HepG2 (cell line): ENCODE measurements around the gene MAP3K14. TPM values are rescaled to one million over a fixed set of nuclear protein-coding genes. Genes with fewer than 3 reads are reported as not detected.
A peak's percentile ranks its signal among the peaks of the same experiment; 100 is the strongest.

Experiments
- ATRX ChIP-seq: sonication (generic); formaldehyde crosslinking; IDR thresholded peaks from 2 replicates; pipeline ENCODE4 v1.4.0; 2020; ENCODE audit warnings: missing genetic modification reagents, borderline replicate concordance
- CC2D1A ChIP-seq: sonication (generic); formaldehyde crosslinking; IDR thresholded peaks from 2 replicates; pipeline ENCODE4 v1.8.1; 2023; ENCODE audit warnings: mild to moderate bottlenecking, missing genetic modification reagents
- CENPX ChIP-seq: sonication (generic); formaldehyde crosslinking; IDR thresholded peaks from 2 replicates; pipeline ENCODE4 v1.9.0; 2021; ENCODE audit warnings: mild to moderate bottlenecking, missing genetic modification reagents, moderate library complexity
- DMTF1 ChIP-seq: sonication (generic); formaldehyde crosslinking; IDR thresholded peaks from 2 replicates; pipeline ENCODE4 v1.4.0; 2020; ENCODE audit warnings: mild to moderate bottlenecking, missing genetic modification reagents
- FLYWCH1 ChIP-seq: sonication (generic); formaldehyde crosslinking; IDR thresholded peaks from 2 replicates; pipeline ENCODE4 v1.8.1; 2023; ENCODE audit warnings: mild to moderate bottlenecking, missing genetic modification reagents
- HCFC1 ChIP-seq: fragments of 150-350 bp; IDR thresholded peaks from 2 replicates; pipeline ENCODE4 v1.6.1; 2014; ENCODE audit warnings: low read depth, low read length
- HES4 ChIP-seq: sonication (generic); formaldehyde crosslinking; IDR thresholded peaks from 2 replicates; pipeline ENCODE4 v1.9.0; 2021; ENCODE audit warnings: mild to moderate bottlenecking, missing genetic modification reagents, borderline replicate concordance
- HMG20A ChIP-seq: IDR thresholded peaks from 2 replicates; pipeline ENCODE4 v1.6.1; 2016; ENCODE audit warnings: borderline replicate concordance
- KDM2A ChIP-seq: sonication (generic); formaldehyde crosslinking; IDR thresholded peaks from 2 replicates; pipeline ENCODE4 v1.4.0; 2020; ENCODE audit warnings: low read depth, missing genetic modification reagents, borderline replicate concordance
- MAZ ChIP-seq, 2 experiments: sonication (generic) in 1 of 2; formaldehyde crosslinking in 1 of 2; IDR thresholded peaks; 2 replicates each; pipeline versions ENCODE4 v1.5.0 to v1.6.1; 2012 to 2020; ENCODE audit warnings: low read depth in 2 of 2, mild to moderate bottlenecking in 2 of 2, borderline replicate concordance in 1 of 2, improper control_type of control experiment in 1 of 2, low read length in 1 of 2, missing genetic modification reagents in 1 of 2, moderate library complexity in 1 of 2
- REST ChIP-seq, 2 experiments: IDR thresholded peaks; 2 replicates each; pipeline ENCODE4 v1.6.1; 2011 to 2012; ENCODE audit warnings: low read length in 2 of 2, borderline replicate concordance in 1 of 2, low read depth in 1 of 2, mild to moderate bottlenecking in 1 of 2, moderate library complexity in 1 of 2
- SAP130 ChIP-seq: IDR thresholded peaks from 2 replicates; pipeline ENCODE4 v1.6.1; 2016; ENCODE audit warnings: low read depth
- TCF12 ChIP-seq, 2 experiments: fragments of 450-650 bp in 1 of 2; sonication (generic) in 1 of 2; formaldehyde crosslinking in 1 of 2; IDR thresholded peaks; 2 replicates each; pipeline versions ENCODE4 v1.6.1 to v1.8.0; 2017 to 2022; ENCODE audit warnings: antibody characterized with exemption in 1 of 2, mild to moderate bottlenecking in 1 of 2, missing genetic modification reagents in 1 of 2, moderate library complexity in 1 of 2
- TP53 ChIP-seq: sonication (generic); formaldehyde crosslinking; conservative IDR thresholded peaks from 2 replicates; pipeline ENCODE4 v1.4.0; 2020; ENCODE audit warnings: missing genetic modification reagents
- ZNF33A ChIP-seq: sonication (generic); formaldehyde crosslinking; IDR thresholded peaks from 2 replicates; pipeline ENCODE4 v1.5.1; 2020; ENCODE audit warnings: missing genetic modification reagents, mild to moderate bottlenecking, moderate library complexity, borderline replicate concordance
- ZNF619 ChIP-seq: sonication (generic); formaldehyde crosslinking; IDR thresholded peaks from 2 replicates; pipeline ENCODE4 v1.4.0; 2020; ENCODE audit warnings: mild to moderate bottlenecking, missing genetic modification reagents
- ZNF768 ChIP-seq: sonication (generic); formaldehyde crosslinking; IDR thresholded peaks from 2 replicates; pipeline ENCODE4 v1.4.0; 2020; ENCODE audit warnings: missing genetic modification reagents
- ZSCAN31 ChIP-seq: sonication (generic); formaldehyde crosslinking; IDR thresholded peaks from 2 replicates; pipeline ENCODE4 v1.5.0; 2020; ENCODE audit warnings: low read depth, mild to moderate bottlenecking, missing genetic modification reagents
- polyA plus RNA-seq, 8 experiments: library from polyadenylated mRNA; depleted of rRNA in 3 of 8; stranded (reverse) in 7 of 8; unstranded in 1 of 8; fragments of >200 nt; fragmentation: Illumina TruSeq in 4 of 8; extraction: Trizol in 4 of 8; gene quantifications; 2 replicates each; pipeline versions ENCODE4 v1.2.1 to v1.2.3, GENCODE V29; 2011 to 2016; ENCODE audit warnings: low read depth in 4 of 8, missing spikeins in 1 of 8, mixed read lengths in 1 of 8; ENCODE audit not compliant: insufficient read depth in 1 of 8
- total RNA-seq, 5 experiments: library from RNA; depleted of rRNA; stranded (reverse); fragments of >200 nt; fragmentation: Illumina TruSeq; extraction: Trizol; gene quantifications; 2 replicates each; pipeline ENCODE4 v1.2.3, GENCODE V29; 2016; ENCODE audit warnings: low read depth in 1 of 5
- TF ChIP-seq, protein P1 (sequence below): sonication (generic); formaldehyde crosslinking; IDR thresholded peaks from 2 replicates; pipeline ENCODE4 v1.8.0; 2022; ENCODE audit warnings: mild to moderate bottlenecking, missing genetic modification reagents; ENCODE audit not compliant: insufficient replicate concordance
- TF ChIP-seq, protein P2 (sequence below): sonication (generic); formaldehyde crosslinking; IDR thresholded peaks from 2 replicates; pipeline ENCODE4 v1.4.0; 2020; ENCODE audit warnings: missing genetic modification reagents

Gene MAP3K14
- total and polyA plus RNA-seq, 2 of the 13 experiments (the other 11 are each of a cell fraction or from before 2014, with no cell fraction given), result 2.6 TPM

DNA sequence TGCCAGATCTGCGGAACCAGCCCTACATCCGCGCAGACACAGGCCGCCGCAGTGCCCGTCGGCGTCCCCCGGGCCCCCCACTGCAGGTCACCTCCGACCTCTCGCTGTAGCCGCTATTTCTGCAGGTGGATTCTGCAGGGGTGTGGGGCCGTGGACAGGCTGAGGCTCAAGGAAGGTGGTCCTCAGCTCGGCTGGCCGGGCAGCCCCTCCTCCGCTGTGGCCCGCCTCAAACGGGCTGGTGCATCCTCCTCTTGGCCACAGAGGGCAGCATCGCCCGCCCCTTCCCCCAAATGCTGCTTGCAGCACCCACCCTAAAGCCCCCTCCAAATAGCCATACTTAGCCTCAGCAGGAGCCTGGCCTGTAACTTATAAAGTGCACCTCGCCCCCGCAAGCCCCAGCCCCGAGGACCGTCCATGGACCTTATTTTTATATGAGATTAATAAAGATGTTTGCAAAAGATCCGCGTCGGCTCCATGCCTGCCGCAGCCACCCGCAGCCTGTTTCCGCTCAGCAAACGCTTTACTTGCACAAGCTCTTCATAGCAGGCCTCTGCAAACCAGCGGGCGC, 69.9 kb downstream of the MAP3K14 start (continued):
- TF ChIP-seq DMTF1 (no peak), HES4 (CRISPR knock-in tag) (no peak), SAP130 (no peak), MAZ (IDR thresholded peaks at IDR 0.05; ENCODE audit: borderline replicate concordance, low read depth, low read length) (no peak), MAZ (CRISPR knock-in tag; IDR thresholded peaks at IDR 0.05; ENCODE audit: low read depth) (no peak), FLYWCH1 (CRISPR knock-in tag) (no peak), TCF12 (IDR thresholded peaks at IDR 0.05) (no peak), TCF12 (CRISPR knock-in tag; IDR thresholded peaks at IDR 0.05) (no peak), ZNF619 (CRISPR knock-in tag) (no peak), ZNF33A (CRISPR knock-in tag) (no peak; the same call in 1 of the 2 replicates), CENPX (no peak), ZNF768 (peak; percentile 18; the same call in 1 of the 2 replicates), HMG20A (CRISPR knock-in tag) (no peak), ATRX (CRISPR knock-in tag) (no peak), TP53 (CRISPR knock-in tag) (no peak), REST (IDR thresholded peaks at IDR 0.05; ENCODE audit: borderline replicate concordance in 1 of 2, low read depth in 1 of 2, low read length in 2 of 2) (no peak), KDM2A (CRISPR knock-in tag) (no peak), HCFC1 (no peak), ZSCAN31 (CRISPR knock-in tag) (no peak), CC2D1A (no peak)
- TF ChIP-seq, protein P1, sequence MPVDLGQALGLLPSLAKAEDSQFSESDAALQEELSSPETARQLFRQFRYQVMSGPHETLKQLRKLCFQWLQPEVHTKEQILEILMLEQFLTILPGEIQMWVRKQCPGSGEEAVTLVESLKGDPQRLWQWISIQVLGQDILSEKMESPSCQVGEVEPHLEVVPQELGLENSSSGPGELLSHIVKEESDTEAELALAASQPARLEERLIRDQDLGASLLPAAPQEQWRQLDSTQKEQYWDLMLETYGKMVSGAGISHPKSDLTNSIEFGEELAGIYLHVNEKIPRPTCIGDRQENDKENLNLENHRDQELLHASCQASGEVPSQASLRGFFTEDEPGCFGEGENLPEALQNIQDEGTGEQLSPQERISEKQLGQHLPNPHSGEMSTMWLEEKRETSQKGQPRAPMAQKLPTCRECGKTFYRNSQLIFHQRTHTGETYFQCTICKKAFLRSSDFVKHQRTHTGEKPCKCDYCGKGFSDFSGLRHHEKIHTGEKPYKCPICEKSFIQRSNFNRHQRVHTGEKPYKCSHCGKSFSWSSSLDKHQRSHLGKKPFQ (CRISPR knock-in tag), result no peak
- TF ChIP-seq, protein P2, sequence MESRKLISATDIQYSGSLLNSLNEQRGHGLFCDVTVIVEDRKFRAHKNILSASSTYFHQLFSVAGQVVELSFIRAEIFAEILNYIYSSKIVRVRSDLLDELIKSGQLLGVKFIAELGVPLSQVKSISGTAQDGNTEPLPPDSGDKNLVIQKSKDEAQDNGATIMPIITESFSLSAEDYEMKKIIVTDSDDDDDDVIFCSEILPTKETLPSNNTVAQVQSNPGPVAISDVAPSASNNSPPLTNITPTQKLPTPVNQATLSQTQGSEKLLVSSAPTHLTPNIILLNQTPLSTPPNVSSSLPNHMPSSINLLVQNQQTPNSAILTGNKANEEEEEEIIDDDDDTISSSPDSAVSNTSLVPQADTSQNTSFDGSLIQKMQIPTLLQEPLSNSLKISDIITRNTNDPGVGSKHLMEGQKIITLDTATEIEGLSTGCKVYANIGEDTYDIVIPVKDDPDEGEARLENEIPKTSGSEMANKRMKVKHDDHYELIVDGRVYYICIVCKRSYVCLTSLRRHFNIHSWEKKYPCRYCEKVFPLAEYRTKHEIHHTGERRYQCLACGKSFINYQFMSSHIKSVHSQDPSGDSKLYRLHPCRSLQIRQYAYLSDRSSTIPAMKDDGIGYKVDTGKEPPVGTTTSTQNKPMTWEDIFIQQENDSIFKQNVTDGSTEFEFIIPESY (CRISPR knock-in tag), result no peak
